Posterior vena cava (tissue), 2 donors: ENCODE measurements around the gene ICOSLG. TPM values are rescaled to one million over a fixed set of nuclear protein-coding genes. Genes with fewer than 3 reads are reported as not detected.
"Not testable (repeated sequence)": the region's sequence is repeated elsewhere in the genome, so short reads cannot be mapped to it uniquely, and the experiment has no call there.

Source experiments
- DNase-seq: peaks from one replicate; pipeline ENCODE4 v3.0.0-alpha.2; 2020; ENCODE audit warnings: low spot score
- intact Hi-C, 2 donors: fragments of 100-400 bp; cut with DNase I; formaldehyde crosslinking; loops; one replicate each; pipeline versions ENCODE4 v1.14.1 to v1.14.2; 2022 to 2023
- total RNA-seq, 2 donors: library from RNA; stranded (reverse); fragmentation: NEBNext Ultra II Directional; extraction: Animal tissue kit (Norgen Biotek cat#: 25700); gene quantifications; one replicate each; pipeline ENCODE4 v1.2.1, GENCODE V29; 2021
- donor health status: DM: yes; HTN: yes; CAD: no.
- donor health status: DM: yes; HTN: yes; CAD: no.

The ICOSLG gene
- total RNA-seq, 2 donors from 2014 or later, result 1.5 to 2.8 TPM

- no peak for DNase-seq
- intact Hi-C loops, result no loop called here
Measured at GRCh38 chr21:44269090-44269489, 28.3 kb upstream of the ICOSLG start.

GRCh38 chr21:44267655-44268142, 27.0 kb upstream of the ICOSLG start:
- intact Hi-C loops, result no loop called here
- no peak for DNase-seq

- DNase-seq, result no peak
- intact Hi-C loops, result no loop called here
Measured at GRCh38 chr21:44265734-44266270, 25.1 kb upstream of the ICOSLG start.

DNA sequence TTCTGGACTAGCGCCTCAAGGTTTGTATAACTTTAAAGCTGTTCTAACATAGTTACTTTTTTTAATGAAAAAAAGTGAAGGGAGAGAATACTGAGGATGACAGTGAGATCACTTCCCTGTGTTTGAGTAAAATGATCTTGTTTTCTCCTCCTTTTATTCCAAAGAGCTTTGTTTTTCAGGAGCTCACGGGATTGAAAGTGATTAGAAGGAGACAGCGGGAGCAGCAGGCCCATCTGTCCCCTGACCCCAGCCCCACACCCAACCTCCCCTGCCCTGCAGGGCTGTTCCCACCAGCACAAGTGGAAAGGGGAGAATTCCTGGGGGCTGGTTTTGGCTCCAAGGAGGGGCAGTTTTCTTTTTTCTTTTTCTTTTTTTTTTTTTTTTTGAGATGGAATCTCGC, 23.0 kb upstream of the ICOSLG start:
- intact Hi-C loops, result no loop called here
- DNase-seq, result no peak

DNA sequence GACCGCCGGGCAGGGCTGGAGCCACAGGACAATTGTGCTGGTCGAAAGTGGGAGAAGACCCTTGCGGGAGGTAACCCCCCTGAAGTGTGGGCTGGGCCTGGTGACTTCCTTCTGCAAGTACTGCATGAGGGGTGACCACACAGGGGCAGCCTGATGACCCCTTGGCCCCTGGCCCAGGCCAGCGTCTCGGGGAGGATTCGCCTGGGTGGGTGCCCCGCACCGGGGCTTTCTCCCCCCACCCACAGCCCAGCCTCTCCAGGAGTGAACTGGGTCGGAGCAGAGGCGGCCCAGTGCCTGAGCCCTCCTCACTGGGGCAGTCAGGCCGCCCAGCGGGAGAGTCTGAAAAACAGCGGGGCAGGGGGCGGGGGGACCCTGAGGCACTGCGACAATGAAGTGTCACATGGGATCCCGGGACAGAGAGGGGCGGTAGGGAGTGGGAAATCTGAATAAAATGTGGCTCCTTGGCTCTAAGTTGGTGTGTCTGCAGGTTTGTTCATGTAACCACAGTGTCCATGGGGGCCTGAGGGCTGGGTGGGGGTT, 22.5 kb upstream of the ICOSLG start:
- intact Hi-C loops, result no loop called here
- no peak for DNase-seq

DNA sequence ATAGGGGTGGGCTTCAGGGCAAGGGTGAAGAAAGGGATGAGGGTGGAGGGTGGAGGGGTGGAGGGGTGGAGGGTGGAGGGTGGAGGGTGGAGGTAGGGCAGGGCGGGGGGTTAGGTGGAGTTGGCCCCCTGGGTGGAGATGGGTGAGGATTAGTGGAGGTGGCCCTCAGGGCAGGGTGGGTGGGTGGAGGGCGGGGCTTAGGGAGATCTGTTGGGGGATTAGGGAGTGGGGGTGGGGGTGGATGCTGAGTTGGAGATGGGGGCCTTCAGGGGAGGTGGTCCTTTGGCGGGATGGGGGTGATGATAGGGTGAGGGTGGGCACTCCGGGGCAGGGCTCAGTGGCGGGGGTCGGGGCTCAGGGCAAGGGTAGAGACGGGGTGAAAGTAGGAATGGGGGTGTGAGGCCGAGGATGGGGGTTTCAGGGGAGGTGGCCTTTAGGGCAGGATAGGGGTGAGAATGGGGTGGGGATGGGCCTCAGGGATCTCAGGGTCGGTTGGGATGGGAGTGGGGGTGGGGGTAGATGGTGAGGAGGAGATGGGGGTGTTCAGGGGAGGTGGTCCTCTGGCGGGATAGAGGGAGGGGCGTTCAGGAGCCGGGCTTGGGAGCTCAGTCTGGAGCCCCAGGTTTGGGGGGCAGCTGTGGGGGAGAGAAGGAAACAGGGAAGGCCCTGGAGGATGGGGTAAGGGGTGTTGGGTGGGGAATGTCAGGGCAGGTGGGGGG, 21.8 kb upstream of the ICOSLG start:
- no peak for DNase-seq
- intact Hi-C loops, result no loop called here

DNA sequence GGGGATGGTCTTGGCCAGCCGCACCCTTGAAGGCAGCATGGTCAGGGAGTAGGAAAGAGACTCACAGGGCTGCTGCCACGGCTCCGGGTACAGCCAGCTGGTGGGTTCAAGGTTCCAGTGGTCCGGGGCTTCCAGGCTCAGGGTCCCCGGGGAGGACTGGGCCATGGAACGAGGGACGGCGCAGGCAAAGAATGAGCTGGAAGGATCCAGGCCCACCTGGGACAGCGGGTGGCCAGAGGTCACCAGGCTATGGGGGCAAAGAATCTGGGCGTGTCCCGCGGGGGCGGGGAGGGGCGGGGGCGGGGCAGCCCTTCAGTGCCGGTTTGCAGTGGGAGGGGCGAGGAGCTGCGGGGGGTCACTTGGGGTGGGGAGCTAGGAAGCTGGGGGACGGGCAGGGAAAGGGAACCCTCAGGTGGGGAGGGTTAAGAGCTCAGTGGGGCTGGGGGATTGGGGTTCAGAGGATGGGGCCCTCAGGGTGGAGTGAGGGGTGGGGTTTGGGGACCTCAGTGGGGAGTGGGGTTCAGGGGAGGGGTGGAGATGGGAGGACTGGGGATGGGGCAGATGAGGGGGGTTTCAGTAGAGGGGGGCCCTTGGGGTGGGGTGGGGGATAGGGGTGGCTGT, 21.0 kb upstream of the ICOSLG start, which contains the start of gene DNMT3L:
DNMT3L (minus strand) TSS at position 223 of the 621 bp plus-strand sequence. CDS start 638 bp downstream, outside the sequence.
- intact Hi-C loops, result no loop called here
- DNase-seq, result no peak

GRCh38 chr21:44260791-44261631, 20.3 kb upstream of the ICOSLG start:
- intact Hi-C loops, result no loop called here
- no peak for DNase-seq

DNA sequence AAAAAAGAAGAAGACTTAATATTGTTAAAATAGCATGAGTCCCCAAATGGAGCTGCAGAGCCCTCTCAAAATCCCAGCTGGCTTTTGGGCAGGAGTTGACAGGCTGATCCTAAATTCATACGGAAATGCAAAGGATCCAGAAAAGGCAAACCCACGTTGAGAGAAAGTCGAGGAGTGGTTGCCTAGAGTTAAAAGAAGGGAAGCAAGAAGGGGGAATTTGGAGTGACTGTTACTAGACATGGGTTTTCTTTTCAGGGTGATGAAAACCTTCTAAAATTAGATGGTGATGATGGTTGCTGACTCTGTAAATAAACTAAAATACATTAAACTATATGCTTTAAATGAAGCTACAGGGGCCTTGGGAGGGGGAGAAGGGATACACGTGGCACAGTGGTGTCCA, 19.3 kb upstream of the ICOSLG start:
- DNase-seq, result no peak
- intact Hi-C loops, result no loop called here

- DNase-seq, result no peak
- intact Hi-C loops, result no loop called here
Measured at GRCh38 chr21:44259082-44259705, 18.5 kb upstream of the ICOSLG start.

DNA sequence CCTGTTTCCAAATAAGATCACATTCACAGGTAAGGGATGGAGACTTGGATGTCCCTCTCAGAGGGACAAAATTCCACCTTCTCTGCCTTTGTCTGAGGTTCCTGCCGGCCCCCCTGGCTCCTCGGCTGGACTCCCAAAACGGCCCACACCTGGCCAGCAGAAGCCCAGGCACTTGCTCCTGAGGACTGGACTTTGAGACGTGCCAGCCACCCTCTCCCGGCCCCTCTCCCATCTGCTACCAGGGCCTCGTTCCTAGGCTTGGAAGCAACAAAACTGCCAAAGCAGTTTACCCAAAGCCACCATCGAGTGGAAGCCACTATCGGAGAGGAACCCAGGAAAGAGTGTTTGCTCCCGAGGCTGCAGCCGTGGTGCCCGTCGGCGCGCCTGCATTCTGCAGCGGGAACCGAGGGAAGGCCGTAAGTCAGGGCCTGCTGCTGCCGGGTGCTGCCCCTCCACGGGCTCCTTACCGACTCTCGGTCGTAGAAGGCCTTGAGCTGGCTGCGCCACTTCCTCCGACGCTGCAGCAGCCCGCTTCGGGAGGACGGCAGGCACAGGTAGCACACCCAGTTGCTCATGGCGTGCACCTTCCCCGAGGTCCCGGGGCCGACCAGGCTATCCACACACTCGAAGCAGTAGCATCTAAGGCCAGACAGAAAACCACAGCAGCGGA, 17.4 kb upstream of the ICOSLG start:
- DNase-seq, result no peak
- intact Hi-C loops, result no loop called here

GRCh38 chr21:44255511-44255981, 14.8 kb upstream of the ICOSLG start:
- peak; percentile 64 for DNase-seq
- intact Hi-C loops, result no loop called here

DNA sequence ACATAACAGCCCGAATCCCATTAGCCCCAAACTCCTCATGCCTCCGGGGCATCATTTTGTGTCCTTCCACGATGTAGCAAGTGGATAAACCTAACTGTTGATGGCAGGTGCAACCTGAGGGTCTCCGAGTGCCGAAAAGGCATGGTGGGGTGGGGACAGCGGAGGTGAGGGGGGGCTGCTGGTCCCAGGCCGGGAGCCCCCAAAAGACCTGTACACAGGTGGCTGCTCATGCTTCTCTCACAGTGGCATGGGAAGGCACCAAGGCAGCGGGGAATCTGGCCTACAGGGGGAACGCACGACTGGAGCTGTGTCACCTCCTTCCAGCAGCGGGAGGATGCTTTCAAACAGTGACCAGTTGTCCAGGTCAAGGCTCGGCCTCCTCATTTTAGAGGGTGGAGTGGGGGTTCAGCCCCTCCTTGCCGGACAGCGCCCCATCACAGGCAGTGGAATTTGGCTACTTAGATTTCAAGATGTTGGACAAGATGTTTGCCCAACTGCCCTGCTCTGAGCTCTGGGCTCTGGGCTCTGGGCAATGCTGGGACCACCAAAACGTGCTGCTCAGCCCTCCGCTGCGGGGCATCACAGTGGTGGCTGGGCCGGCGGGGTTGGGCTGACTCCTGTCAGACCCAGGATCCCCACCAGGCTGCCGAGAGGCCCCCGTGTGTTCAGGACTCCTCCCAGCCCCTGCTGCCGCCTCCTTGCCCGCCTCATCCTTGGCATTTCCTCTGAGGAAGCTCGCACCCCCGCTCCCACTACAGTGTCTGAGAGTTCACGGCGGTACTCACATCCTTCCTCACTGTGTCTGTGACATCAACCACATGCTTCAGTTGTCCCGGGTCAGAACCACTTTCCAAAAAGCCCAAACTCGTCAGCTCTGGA, 13.3 kb upstream of the ICOSLG start:
- intact Hi-C loops, result no loop called here
- DNase-seq, result peak; percentile 78

DNA sequence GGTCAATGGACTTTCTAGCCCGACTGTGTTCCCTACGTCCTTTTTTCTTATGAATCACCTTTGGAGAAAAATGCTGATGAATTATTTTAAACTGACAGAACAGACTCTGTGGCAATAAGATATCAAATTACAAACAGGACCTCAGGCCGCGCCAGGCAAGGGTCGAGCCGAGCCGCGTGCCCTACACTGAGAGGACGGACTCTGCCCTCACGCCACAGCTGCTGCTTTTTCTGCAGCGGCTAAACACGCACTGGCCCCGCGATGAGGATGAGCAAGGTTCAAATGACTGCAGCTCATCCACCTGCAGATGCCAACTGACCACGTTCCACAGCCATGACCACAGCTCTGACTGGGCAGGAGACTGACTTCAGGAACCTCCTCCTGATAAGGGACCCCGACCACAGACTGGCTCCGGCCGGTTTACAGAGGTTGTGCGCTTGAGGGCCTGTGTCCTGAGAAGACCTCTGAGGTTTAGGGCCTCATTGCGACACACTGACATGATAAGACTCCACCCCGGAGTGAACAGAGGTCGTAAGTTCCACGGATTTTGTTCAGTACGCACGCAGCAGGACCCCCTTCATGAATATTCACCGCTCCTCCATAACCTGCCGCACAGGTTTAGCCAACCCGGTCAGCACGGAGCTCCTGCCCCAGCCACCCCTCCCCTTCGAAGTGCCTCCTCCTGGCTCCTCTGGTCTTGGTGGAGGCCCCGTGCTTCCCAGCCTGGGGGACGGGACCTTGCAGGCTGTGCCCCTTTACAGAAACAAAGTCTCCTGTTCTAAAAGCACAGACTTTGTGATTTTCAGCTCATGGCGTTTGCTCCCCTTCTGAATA, 8.7 kb upstream of the ICOSLG start:
- intact Hi-C loops, DNase-seq: not testable (repeated sequence)

DNA sequence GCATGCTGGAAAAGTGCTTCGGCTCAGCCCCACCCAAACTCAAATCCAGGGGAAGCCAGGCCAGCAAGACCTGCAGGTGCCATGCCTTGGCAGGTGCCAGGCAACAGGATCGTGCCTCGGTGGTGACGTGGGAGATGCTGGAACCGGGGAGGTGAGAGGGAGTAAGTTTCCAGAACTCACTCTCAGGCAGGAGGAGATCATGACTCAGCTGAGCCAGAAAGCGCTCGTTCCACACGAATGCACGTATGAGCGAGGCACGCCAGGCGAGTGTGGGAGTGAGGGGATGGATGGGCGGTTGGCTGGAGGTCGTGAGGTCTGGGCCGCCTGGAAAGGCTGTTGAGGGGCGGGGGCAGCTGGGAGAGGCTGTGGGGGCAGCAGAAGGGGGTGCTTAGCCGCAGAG, 7.2 kb upstream of the ICOSLG start:
- DNase-seq, intact Hi-C loops: not testable (repeated sequence)

GRCh38 chr21:44243980-44244379, 3.2 kb upstream of the ICOSLG start:
- intact Hi-C loops, DNase-seq: not testable (repeated sequence)

DNA sequence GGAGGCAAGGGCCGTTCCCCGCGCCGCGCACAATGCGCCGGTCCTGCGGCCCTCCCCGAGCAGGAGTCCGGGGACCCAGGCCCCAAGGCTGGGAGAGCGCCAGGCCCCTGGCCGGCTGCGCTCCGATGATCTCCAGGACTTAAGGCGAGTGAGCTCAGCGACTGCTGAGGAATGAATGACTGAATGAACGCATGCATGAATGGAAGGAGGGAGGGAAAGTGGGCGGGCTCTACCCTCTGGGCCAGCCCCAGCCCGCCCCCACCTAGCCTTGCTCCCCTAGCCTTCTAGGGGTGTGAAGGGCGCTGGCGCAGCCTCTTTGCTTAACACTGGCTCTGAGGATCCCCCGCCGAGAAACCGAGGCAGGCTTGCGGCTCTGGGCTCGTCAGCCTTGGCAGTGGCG, 538 bp upstream of the ICOSLG start:
- DNase-seq, intact Hi-C loops: not testable (repeated sequence)
